WTC11 (cell line): Measurements from ENCODE around the gene PTH1R. TPM values are rescaled to one million over a fixed set of nuclear protein-coding genes. Genes with fewer than 3 reads are reported as not detected.

Experiments
- ATAC-seq: fragments of 200-7000 bp; cut with Tn5 transposase; 2 replicates; pipeline ENCODE4 v1.10.0; 2021; ENCODE audit warnings: mild to moderate bottlenecking, moderate library complexity
- CTCF ChIA-PET: fragments of 300-600 bp; sonication (Branson Sonifier 250); formaldehyde crosslinking; loops from one replicate; lab custom pipeline; 2021; ENCODE audit warnings: antibody characterized with exemption; lab: Charles Lee
- POLR2A ChIA-PET: fragments of 350-600 bp; sonication (Branson Sonifier 250); formaldehyde crosslinking; loops from one replicate; lab custom pipeline; 2021; ENCODE audit warnings: antibody characterized with exemption; lab: Charles Lee
- DNase-seq: peaks from one replicate; pipeline ENCODE4 v3.0.0; 2021; ENCODE audit warnings: low spot score
- H3K27ac Mint-ChIP-seq: 2 replicates; pipeline ENCODE4 v1.8.0; 2021; ENCODE audit warnings: mixed read lengths
- H3K27me3 Mint-ChIP-seq: 2 replicates; pipeline ENCODE4 v1.8.0; 2021; ENCODE audit warnings: low read depth, mild to moderate bottlenecking, moderate library complexity, mixed read lengths
- H3K36me3 Mint-ChIP-seq: 2 replicates; pipeline ENCODE4 v1.8.0; 2021; ENCODE audit warnings: mixed read lengths
- H3K4me1 Mint-ChIP-seq: 2 replicates; pipeline ENCODE4 v1.8.0; 2022; ENCODE audit warnings: mixed read lengths
- H3K4me3 Mint-ChIP-seq: 2 replicates; pipeline ENCODE4 v1.8.0; 2021; ENCODE audit warnings: mild to moderate bottlenecking, moderate library complexity, mixed read lengths
- H3K9me3 Mint-ChIP-seq: 2 replicates; pipeline ENCODE4 v1.8.0; 2021; ENCODE audit warnings: mixed read lengths
- CREB1 ChIP-seq: sonication (generic); formaldehyde crosslinking; IDR thresholded peaks from 2 replicates; pipeline ENCODE4 v1.8.0; 2023; ENCODE audit warnings: mild to moderate bottlenecking, missing genetic modification reagents
- E2F5 ChIP-seq: sonication (generic); formaldehyde crosslinking; IDR thresholded peaks from 2 replicates; pipeline ENCODE4 v1.8.1; 2022; ENCODE audit warnings: mild to moderate bottlenecking, moderate library complexity, missing genetic modification reagents
- ETV6 ChIP-seq: sonication (generic); formaldehyde crosslinking; IDR thresholded peaks from 2 replicates; pipeline ENCODE4 v1.8.1; 2022; ENCODE audit warnings: mild to moderate bottlenecking, missing genetic modification reagents
- FOXP1 ChIP-seq: sonication (generic); formaldehyde crosslinking; IDR thresholded peaks from 2 replicates; pipeline ENCODE4 v1.8.0; 2022; ENCODE audit warnings: missing genetic modification reagents, mild to moderate bottlenecking, moderate library complexity, borderline replicate concordance
- GABPB1 ChIP-seq: sonication (generic); formaldehyde crosslinking; IDR thresholded peaks from 2 replicates; pipeline ENCODE4 v1.8.1; 2023; ENCODE audit warnings: mild to moderate bottlenecking, missing genetic modification reagents
- HMGA2 ChIP-seq: fragments of 250-450 bp; sonication (Bioruptor Pico); IDR thresholded peaks from 2 replicates; pipeline ENCODE4 v1.4.0; 2021; ENCODE audit warnings: mild to moderate bottlenecking, moderate library complexity
- JAZF1 ChIP-seq: fragments of 250-450 bp; sonication (Bioruptor Pico); IDR thresholded peaks from 2 replicates; pipeline ENCODE4 v1.9.0; 2021; ENCODE audit warnings: moderate library complexity, mild to moderate bottlenecking, inconsistent platforms
- MYBL2 ChIP-seq: sonication (generic); formaldehyde crosslinking; IDR thresholded peaks from 2 replicates; pipeline ENCODE4 v1.8.1; 2023; ENCODE audit warnings: mild to moderate bottlenecking, moderate library complexity, missing genetic modification reagents
- NFYB ChIP-seq: sonication (generic); formaldehyde crosslinking; conservative IDR thresholded peaks from 2 replicates; pipeline ENCODE4 v1.8.0; 2022; ENCODE audit warnings: low read depth, missing genetic modification reagents
- PREB ChIP-seq: sonication (generic); formaldehyde crosslinking; IDR thresholded peaks from 2 replicates; pipeline ENCODE4 v1.8.1; 2022; ENCODE audit warnings: mild to moderate bottlenecking, missing genetic modification reagents, moderate library complexity, borderline replicate concordance
- RORB ChIP-seq: fragments of 250-450 bp; sonication (Bioruptor Pico); IDR thresholded peaks from 2 replicates; pipeline ENCODE4 v1.9.0; 2021; ENCODE audit warnings: mild to moderate bottlenecking
- SOX15 ChIP-seq: fragments of 250-450 bp; sonication (Bioruptor Pico); IDR thresholded peaks from 2 replicates; pipeline ENCODE4 v1.9.0; 2021; ENCODE audit warnings: mild to moderate bottlenecking
- SP1 ChIP-seq: sonication (generic); formaldehyde crosslinking; conservative IDR thresholded peaks from 2 replicates; pipeline ENCODE4 v1.8.1; 2022; ENCODE audit warnings: missing genetic modification reagents
- TEAD4 ChIP-seq: sonication (generic); formaldehyde crosslinking; IDR thresholded peaks from 2 replicates; pipeline ENCODE4 v1.8.0; 2022; ENCODE audit warnings: mild to moderate bottlenecking, missing genetic modification reagents
- TP53 ChIP-seq: sonication (generic); formaldehyde crosslinking; IDR thresholded peaks from 2 replicates; pipeline ENCODE4 v1.8.1; 2023; ENCODE audit warnings: mild to moderate bottlenecking, missing genetic modification reagents
- ZNF121 ChIP-seq: sonication (generic); formaldehyde crosslinking; IDR thresholded peaks from 2 replicates; pipeline ENCODE4 v1.8.0; 2023; ENCODE audit warnings: missing genetic modification reagents
- ZNF263 ChIP-seq: sonication (generic); formaldehyde crosslinking; IDR thresholded peaks from 2 replicates; pipeline ENCODE4 v1.8.1; 2022; ENCODE audit warnings: low read depth, mild to moderate bottlenecking, moderate library complexity, missing genetic modification reagents
- ZNF425 ChIP-seq: fragments of 250-450 bp; sonication (Bioruptor Pico); conservative IDR thresholded peaks from 2 replicates; pipeline ENCODE4 v1.9.0; 2021; ENCODE audit warnings: mild to moderate bottlenecking
- total RNA-seq: library from RNA; stranded (reverse); gene quantifications from 3 replicates; pipeline ENCODE4 v1.2.3, GENCODE V29; 2021
- TF ChIP-seq, protein P1 (sequence below): fragments of 200-600 bp; IDR thresholded peaks from 2 replicates; pipeline ENCODE4 v1.8.0; 2022; ENCODE audit warnings: antibody characterized with exemption

The PTH1R gene
- total RNA-seq, 1 experiment from 2014 or later, result 12.0 TPM

- no peak for TF ChIP-seq MYBL2 (CRISPR knock-in tag)
- no peak for TF ChIP-seq GABPB1 (CRISPR knock-in tag)
- TF ChIP-seq CREB1, result no peak
- no peak for TF ChIP-seq JAZF1 (CRISPR knock-in tag)
- no peak for TF ChIP-seq HMGA2
- H3K9me3 Mint-ChIP-seq, result peaks cover 32% of the 10 kb centered on the region
- ChIA-PET CTCF (interaction anchor here (0.7 to 6.2 kb wide), 16 partner anchors 10 to 382 kb away, joined by 3 to 50 read pairs (median 7); partner anchors contain the start of genes PRSS50 and TMIE), POLR2A (interaction anchor here (0.6 to 1.1 kb wide), 3 partner anchors 54 to 536 kb away, joined by 3 to 6 read pairs (median 3); partner anchors contain the start of gene PTPN23)
- ATAC-seq (no peak), DNase-seq (no peak)
- peaks cover 19% of the 10 kb centered on the region for H3K27me3 Mint-ChIP-seq
- H3K4me3 Mint-ChIP-seq, result peak overlapping the region; percentile 64
- H3K36me3 Mint-ChIP-seq, result peaks cover 18% of the 10 kb centered on the region
- no peak overlapping the region for H3K27ac Mint-ChIP-seq
- peaks cover 13% of the 10 kb centered on the region for H3K4me1 Mint-ChIP-seq
Measured at GRCh38 chr3:46844881-46845312, 32.6 kb upstream of the PTH1R start.

GRCh38 chr3:46845397-46845859 lies 32.1 kb upstream of the PTH1R start:
- H3K9me3 Mint-ChIP-seq, result peaks cover 29% of the 10 kb centered on the region
- H3K4me3 Mint-ChIP-seq, result peak overlapping the region; percentile 64
- peaks cover 16% of the 10 kb centered on the region for H3K27me3 Mint-ChIP-seq
- peaks cover 13% of the 10 kb centered on the region for H3K4me1 Mint-ChIP-seq
- peak; percentile 52 for ATAC-seq
- ChIA-PET POLR2A (interaction anchor here (0.6 to 1.1 kb wide), 3 partner anchors 54 to 535 kb away, joined by 3 to 6 read pairs (median 3); partner anchors contain the start of gene PTPN23), CTCF (interaction anchor here (0.7 to 6.2 kb wide), 25 partner anchors 11 to 392 kb away, joined by 3 to 50 read pairs (median 5); partner anchors contain the start of genes ALS2CL, PRSS50 and TMIE)
- H3K27ac Mint-ChIP-seq, result no peak overlapping the region
- peaks cover 16% of the 10 kb centered on the region for H3K36me3 Mint-ChIP-seq
- 0 out of 2 replicates have a peak, but pooled peaks have one; percentile 29 for TF ChIP-seq TP53 (CRISPR knock-in tag)
- TF ChIP-seq FOXP1 (CRISPR knock-in tag), result 0 out of 2 replicates have a peak, but pooled peaks have one; percentile 11
- TF ChIP-seq RORB (CRISPR knock-in tag), result no peak
- peak; percentile 49 for DNase-seq

- Mint-ChIP-seq H3K4me1 (peaks cover 13% of the 10 kb centered on the region), H3K27ac (no peak overlapping the region), H3K9me3 (peaks cover 23% of the 10 kb centered on the region), H3K27me3 (peaks cover 13% of the 10 kb centered on the region; the same call in 1 of the 2 replicates), H3K36me3 (peaks cover 10% of the 10 kb centered on the region), H3K4me3 (no peak overlapping the region)
- ChIA-PET CTCF (interaction anchor here (0.6 to 6.2 kb wide), 26 partner anchors 11 to 391 kb away, joined by 3 to 50 read pairs (median 4); partner anchors contain the start of genes ALS2CL, PRSS50 and TMIE), POLR2A (interaction anchor here (1.1 kb wide), 1 partner anchor 53 kb away, joined by 3 read pairs; no protein-coding TSS in a partner anchor)
- peak; percentile 86 for ATAC-seq
- DNase-seq, result peak; percentile 80
- TF ChIP-seq, protein P1, sequence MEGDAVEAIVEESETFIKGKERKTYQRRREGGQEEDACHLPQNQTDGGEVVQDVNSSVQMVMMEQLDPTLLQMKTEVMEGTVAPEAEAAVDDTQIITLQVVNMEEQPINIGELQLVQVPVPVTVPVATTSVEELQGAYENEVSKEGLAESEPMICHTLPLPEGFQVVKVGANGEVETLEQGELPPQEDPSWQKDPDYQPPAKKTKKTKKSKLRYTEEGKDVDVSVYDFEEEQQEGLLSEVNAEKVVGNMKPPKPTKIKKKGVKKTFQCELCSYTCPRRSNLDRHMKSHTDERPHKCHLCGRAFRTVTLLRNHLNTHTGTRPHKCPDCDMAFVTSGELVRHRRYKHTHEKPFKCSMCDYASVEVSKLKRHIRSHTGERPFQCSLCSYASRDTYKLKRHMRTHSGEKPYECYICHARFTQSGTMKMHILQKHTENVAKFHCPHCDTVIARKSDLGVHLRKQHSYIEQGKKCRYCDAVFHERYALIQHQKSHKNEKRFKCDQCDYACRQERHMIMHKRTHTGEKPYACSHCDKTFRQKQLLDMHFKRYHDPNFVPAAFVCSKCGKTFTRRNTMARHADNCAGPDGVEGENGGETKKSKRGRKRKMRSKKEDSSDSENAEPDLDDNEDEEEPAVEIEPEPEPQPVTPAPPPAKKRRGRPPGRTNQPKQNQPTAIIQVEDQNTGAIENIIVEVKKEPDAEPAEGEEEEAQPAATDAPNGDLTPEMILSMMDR, result peak; percentile 44; the same call in 1 of the 2 replicates
- TF ChIP-seq TEAD4 (CRISPR knock-in tag) (no peak), NFYB (no peak), E2F5 (CRISPR knock-in tag) (0 out of 2 replicates have a peak, but pooled peaks have one; percentile 36), ZNF425 (CRISPR knock-in tag) (no peak), SP1 (CRISPR knock-in tag) (peak; percentile 50; the same call in 1 of the 2 replicates), SOX15 (CRISPR knock-in tag) (no peak), PREB (CRISPR knock-in tag) (no peak), HMGA2 (no peak), ETV6 (CRISPR knock-in tag) (0 out of 2 replicates have a peak, but pooled peaks have one; percentile 52), GABPB1 (CRISPR knock-in tag) (no peak), ZNF263 (peak; percentile 56; the same call in 1 of the 2 replicates), FOXP1 (CRISPR knock-in tag) (no peak), ZNF121 (peak; percentile 55; the same call in 1 of the 2 replicates)
Measured at GRCh38 chr3:46845860-46846623, 31.5 kb upstream of the PTH1R start.
